NCI-H345 treated with DMSO at 0.1 percent for 48 hours (cell line): Measurements from ENCODE around the gene TTLL10.
"Not testable (repeated sequence)": the region's sequence is repeated elsewhere in the genome, so short reads cannot be mapped to it uniquely, and the experiment has no call there.

Experiments used
- DNase-seq: peaks from one replicate; lab custom pipeline; 2025; ENCODE audit not compliant: unreplicated experiment; lab: John Stamatoyannopoulos, UW

Gene TTLL10

GRCh38 chr1:1183833-1184775, 10.4 kb downstream of the TTLL10 start:
- no peak for DNase-seq

DNA sequence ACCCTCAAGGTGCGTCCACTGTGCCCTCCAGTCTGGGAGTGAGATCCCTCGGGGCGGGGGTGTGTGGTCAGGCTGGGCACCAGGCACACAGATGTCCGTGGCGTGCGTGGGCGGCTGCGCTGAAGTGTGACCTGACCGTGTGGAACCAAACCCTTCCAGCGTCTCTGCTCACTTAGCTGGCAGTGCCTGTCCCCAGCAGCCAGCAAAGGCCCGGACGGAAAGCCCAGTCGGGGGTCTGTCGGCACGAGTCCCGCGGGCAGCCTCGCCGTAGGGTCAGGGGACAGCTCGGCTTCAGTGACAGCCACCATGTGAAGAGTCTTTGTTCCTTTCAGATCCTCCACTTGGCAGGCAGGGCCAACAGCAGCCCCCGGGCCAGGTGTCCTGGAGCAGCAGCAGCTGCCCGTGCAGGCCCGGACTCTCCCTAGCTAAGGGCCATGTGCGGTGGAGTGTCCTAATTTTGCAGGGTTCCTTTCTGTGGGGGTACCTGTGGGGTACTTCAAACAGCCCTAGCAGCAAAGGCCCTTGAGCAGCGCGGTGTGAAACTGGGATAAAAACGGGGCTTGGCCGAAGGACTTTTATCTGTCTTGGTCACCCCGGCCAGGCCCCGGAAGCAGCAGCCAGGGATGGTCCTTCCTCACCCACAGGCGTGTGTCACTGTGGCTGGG, 11.6 kb downstream of the TTLL10 start:
- no peak for DNase-seq

GRCh38 chr1:1187938-1188337, 14.3 kb downstream of the TTLL10 start:
- DNase-seq = no peak

DNA sequence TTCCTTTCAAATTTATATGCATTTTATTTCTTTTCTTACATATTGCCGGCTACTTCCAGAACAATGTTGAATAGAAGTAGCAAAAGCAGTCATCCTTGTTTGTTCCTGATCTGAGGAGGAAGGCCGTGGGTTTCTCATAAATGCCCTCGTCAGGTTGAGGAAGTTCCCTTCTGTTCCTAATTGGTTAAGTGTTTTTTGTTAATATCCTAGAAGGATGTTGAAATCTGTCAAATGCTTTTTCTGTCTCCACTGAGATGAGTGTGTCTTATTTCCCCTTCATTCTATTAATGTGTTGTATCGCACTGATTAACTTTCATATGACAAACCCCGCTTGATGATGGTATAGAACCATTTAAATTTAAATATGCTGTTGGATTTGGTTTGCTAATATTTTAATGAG, 15.4 kb downstream of the TTLL10 start:
- DNase-seq = no peak

- DNase-seq = no peak
Observed at GRCh38 chr1:1191734-1192133, 18.1 kb downstream of the TTLL10 start.

GRCh38 chr1:1194723-1195122, 21.0 kb downstream of the TTLL10 start:
- DNase-seq = no peak

GRCh38 chr1:1195726-1196125, 22.0 kb downstream of the TTLL10 start:
- DNase-seq = not testable (repeated sequence)

- DNase-seq = no peak
Observed at GRCh38 chr1:1196431-1197187, 22.9 kb downstream of the TTLL10 start.

- no peak for DNase-seq
Observed at GRCh38 chr1:1197188-1197500, 23.5 kb downstream of the TTLL10 start.

- no peak for DNase-seq
Observed at GRCh38 chr1:1197551-1198422, 24.1 kb downstream of the TTLL10 start.

GRCh38 chr1:1198423-1199140, 24.9 kb downstream of the TTLL10 start:
- DNase-seq = no peak

- DNase-seq = no peak
Observed at GRCh38 chr1:1199141-1199960, 25.7 kb downstream of the TTLL10 start.

DNA sequence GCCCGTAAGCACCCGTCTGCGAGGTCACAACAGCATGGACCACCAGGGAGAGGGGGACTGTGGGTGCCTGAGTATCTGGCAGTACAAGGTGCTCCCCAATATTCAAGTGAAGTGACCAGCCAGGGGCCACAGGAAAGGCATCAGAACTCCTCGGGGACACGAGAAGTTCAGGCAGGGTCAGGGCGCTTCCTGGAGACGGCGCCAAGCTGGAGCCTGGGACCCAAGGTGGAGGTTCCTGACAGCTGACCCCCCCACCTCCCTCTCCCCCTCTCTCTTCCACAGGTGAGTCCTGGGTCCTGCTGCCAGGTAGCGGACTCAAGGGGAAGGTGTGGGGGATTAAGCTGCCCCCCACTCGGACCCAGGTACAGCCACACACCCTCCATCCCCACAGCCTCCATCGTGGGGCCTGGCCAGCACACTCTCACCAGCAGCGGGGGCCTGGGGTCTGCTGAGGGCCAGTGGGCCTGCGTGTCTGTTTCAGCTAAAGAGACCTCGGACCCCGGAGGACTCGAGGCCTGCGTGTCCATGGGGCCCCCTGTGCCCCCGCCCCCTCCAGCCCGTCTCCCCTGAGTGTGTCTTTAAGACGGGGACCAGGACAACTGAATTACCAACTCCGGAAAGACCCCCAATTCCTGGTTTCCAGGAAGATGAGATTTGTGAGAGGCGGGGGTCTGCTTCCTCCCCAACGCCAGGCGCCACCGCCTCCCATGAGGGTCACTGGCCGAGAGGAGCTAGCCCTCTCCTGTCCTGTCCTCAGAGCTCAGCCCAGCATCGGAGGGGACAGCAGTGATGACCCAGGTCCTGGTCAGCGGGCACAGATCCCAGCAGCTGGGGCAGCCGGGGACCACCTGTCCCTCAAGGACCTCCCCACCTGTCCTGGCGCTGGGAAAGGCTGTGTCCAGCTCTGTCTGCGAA, 26.5 kb downstream of the TTLL10 start:
- DNase-seq = no peak

DNA sequence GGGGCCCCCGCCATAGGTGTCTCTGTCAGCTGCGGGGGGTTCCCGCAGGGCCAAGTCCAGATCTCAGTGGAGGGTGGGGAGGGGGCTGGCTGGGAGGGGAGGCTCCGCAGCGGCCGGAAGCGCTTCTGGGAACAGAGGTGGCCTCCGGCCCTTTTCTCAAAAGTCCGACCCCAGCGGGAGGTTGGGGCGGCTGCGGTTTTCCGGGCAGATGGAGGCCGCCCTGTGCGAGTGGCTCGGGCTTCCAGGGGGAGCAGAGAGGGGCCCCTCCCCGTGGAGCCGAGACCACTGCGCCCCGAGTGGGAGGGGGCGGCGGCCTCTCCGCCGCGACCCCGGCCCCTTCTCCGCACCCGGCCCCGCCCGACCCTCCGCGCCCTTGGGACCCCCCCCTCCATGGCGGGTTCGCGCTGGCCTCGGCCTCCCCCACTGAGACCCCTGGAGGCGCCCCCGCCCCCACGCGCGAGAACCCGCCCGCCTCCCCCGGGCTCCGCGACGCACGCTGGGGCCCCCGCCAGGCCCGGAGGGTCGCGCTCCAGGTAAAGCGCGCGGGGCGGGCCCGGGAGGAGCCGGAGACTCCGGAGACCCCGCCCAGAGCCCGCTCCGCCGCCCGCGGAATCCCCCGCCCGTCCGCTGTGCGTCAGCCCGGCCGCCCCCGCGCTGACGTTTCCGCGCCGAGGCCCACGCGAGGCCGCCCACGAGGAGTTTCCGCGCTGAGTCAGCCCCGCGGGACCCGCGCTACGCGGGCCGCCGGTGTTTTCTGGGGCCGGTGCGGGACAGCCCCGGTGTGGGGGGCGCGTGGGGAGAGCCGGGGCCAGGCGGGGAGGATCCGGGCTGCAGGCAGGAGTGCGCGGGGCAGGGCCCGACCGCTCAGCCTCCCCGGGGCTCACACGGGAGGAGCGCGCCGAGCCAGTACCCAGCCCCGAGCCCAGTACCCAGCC, 27.5 kb downstream of the TTLL10 start:
- DNase-seq = peak; percentile 4

- no peak for DNase-seq
Observed at GRCh38 chr1:1202831-1203560, 29.3 kb downstream of the TTLL10 start.
